Gastroesophageal sphincter (tissue), 4 donors: ENCODE results near the gene MGAT4A. TPM values are rescaled to one million over a fixed set of nuclear protein-coding genes. Genes with fewer than 3 reads are reported as not detected.

Source experiments
- ATAC-seq: fragments of 150-250 bp; one replicate; pipeline ENCODE4 v1.9.1; 2016; ENCODE audit warnings: mild to moderate bottlenecking, moderate library complexity
- H3K27ac ChIP-seq, 4 donors: fragments of 200-600 bp; sonication (generic) in 3 of 4; 1 replicate in 3 of 4; 2 replicates in 1 of 4; pipeline ENCODE4 v1.5.1; 2016 to 2019
- H3K27me3 ChIP-seq: fragments of 200-600 bp; sonication (generic); one replicate; pipeline ENCODE4 v1.5.1; 2019
- H3K36me3 ChIP-seq, 2 donors: fragments of 200-600 bp; sonication (generic); one replicate each; pipeline ENCODE4 v1.5.1; 2019; ENCODE audit warnings: control low read depth in 1 of 2
- H3K4me1 ChIP-seq, 3 donors: fragments of 200-600 bp; sonication (generic); 1 replicate in 2 of 3; 2 replicates in 1 of 3; pipeline ENCODE4 v1.5.1; 2016 to 2019; ENCODE audit warnings: control low read depth in 2 of 3
- H3K4me3 ChIP-seq, 2 donors: fragments of 200-600 bp; sonication (generic); one replicate each; pipeline ENCODE4 v1.5.1; 2019; ENCODE audit warnings: mild to moderate bottlenecking in 1 of 2, moderate library complexity in 1 of 2
- H3K9me3 ChIP-seq, 3 donors: fragments of 200-600 bp; sonication (generic); one replicate each; pipeline ENCODE4 v1.5.1; 2017 to 2019; ENCODE audit warnings: control low read depth in 2 of 3
- EP300 ChIP-seq: sonication (generic); formaldehyde crosslinking; IDR thresholded peaks from one replicate; pipeline ENCODE4 v1.6.1; 2017; ENCODE audit warnings: antibody characterized with exemption, mild to moderate bottlenecking
- POLR2A ChIP-seq, 2 donors: fragments of 450-650 bp; IDR thresholded peaks; one replicate each; pipeline ENCODE4 v1.6.1; 2017; ENCODE audit warnings: antibody characterized with exemption in 2 of 2, mild to moderate bottlenecking in 2 of 2, moderate library complexity in 1 of 2
- POLR2AphosphoS5 ChIP-seq: sonication (generic); formaldehyde crosslinking; IDR thresholded peaks from one replicate; pipeline ENCODE4 v1.6.1; 2017; ENCODE audit warnings: antibody characterized with exemption
- WGBS, 2 donors: methylation state at CpG; one replicate each; pipeline ENCODE4 v1.1.5; 2018; ENCODE audit warnings: low coverage in 1 of 2; 5-methylcytosine and 5-hydroxymethylcytosine counted together
- total RNA-seq, 4 donors: library from RNA; depleted of rRNA; stranded (reverse); fragments of >200 nt; gene quantifications; one replicate each; pipeline ENCODE4 v1.1.0, GENCODE V29; 2016
- TF ChIP-seq, protein P1 (sequence below), 4 experiments: fragments of 200-600 bp in 2 of 4; fragments of 450-650 bp in 2 of 4; sonication (generic) in 1 of 4; IDR thresholded peaks; one replicate each; pipeline ENCODE4 v1.5.1; 2017 to 2019; ENCODE audit warnings: antibody characterized with exemption in 4 of 4, mild to moderate bottlenecking in 2 of 4, moderate library complexity in 2 of 4

The MGAT4A gene
- total RNA-seq, 4 donors from 2014 or later: 12.7 to 33.0 (median 21.2) TPM

GRCh38 chr2:98585386-98585785 lies 145.5 kb downstream of the MGAT4A start:
- Histone ChIP-seq H3K36me3 (peaks cover 0 to 88% of the 10 kb centered on the region in 2 donors), H3K27ac (no peak overlapping the region), H3K9me3 (no peaks in the 10 kb centered on the region), H3K4me3 (no peak overlapping the region), H3K4me1 (peaks cover 0 to 14% (median 0%) of the 10 kb centered on the region in 3 donors), H3K27me3 (no peaks in the 10 kb centered on the region)
- TF ChIP-seq, protein P1, sequence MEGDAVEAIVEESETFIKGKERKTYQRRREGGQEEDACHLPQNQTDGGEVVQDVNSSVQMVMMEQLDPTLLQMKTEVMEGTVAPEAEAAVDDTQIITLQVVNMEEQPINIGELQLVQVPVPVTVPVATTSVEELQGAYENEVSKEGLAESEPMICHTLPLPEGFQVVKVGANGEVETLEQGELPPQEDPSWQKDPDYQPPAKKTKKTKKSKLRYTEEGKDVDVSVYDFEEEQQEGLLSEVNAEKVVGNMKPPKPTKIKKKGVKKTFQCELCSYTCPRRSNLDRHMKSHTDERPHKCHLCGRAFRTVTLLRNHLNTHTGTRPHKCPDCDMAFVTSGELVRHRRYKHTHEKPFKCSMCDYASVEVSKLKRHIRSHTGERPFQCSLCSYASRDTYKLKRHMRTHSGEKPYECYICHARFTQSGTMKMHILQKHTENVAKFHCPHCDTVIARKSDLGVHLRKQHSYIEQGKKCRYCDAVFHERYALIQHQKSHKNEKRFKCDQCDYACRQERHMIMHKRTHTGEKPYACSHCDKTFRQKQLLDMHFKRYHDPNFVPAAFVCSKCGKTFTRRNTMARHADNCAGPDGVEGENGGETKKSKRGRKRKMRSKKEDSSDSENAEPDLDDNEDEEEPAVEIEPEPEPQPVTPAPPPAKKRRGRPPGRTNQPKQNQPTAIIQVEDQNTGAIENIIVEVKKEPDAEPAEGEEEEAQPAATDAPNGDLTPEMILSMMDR (IDR thresholded peaks at IDR 0.05): no peak
- TF ChIP-seq EP300 (no peak), POLR2AphosphoS5 (no peak), POLR2A (IDR thresholded peaks at IDR 0.05) (no peak)
- ATAC-seq: no peak
- WGBS, 2 donors: 91 to 93% methylated on average over 3 to 10 of the region's 10 CpGs

GRCh38 chr2:98583816-98584618 lies 146.9 kb downstream of the MGAT4A start:
- 88% methylated on average over 4 of the region's 10 CpGs; no CpG with 5 or more reads in 1 of the 2 donors for WGBS, 2 donors
- peaks cover 0 to 14% (median 0%) of the 10 kb centered on the region in 3 donors for H3K4me1 ChIP-seq
- no peak for ATAC-seq
- peaks cover 0 to 89% of the 10 kb centered on the region in 2 donors for H3K36me3 ChIP-seq
- no peak overlapping the region for H3K27ac ChIP-seq
- no peak overlapping the region for H3K4me3 ChIP-seq
- no peaks in the 10 kb centered on the region for H3K9me3 ChIP-seq
- H3K27me3 ChIP-seq: no peaks in the 10 kb centered on the region
- no peak for TF ChIP-seq EP300
- TF ChIP-seq POLR2AphosphoS5: no peak
- TF ChIP-seq, protein P1 (IDR thresholded peaks at IDR 0.05): no peak
- no peak for TF ChIP-seq POLR2A (IDR thresholded peaks at IDR 0.05)

DNA sequence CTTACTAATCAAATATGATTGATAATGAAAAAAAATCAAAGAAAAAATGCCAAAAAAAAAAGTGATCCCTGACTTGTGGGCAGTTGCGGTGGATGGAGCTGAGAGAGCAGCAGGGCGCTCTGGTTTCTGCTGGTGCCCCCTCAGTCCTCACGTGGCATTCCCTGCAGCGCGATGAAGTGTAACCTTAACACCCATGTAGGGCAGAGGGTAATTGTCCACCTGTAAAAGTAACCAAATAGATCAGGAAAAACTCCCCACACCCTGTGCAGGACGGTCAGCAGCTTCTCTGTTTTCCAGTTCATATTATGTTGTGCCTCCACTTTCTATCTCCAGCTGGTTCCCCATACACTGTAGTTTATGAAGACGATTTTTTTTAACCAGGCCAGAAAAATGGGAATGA lies 147.7 kb downstream of the MGAT4A start:
- H3K4me1 ChIP-seq: peaks cover 0 to 14% (median 0%) of the 10 kb centered on the region in 3 donors
- H3K27me3 ChIP-seq: no peaks in the 10 kb centered on the region
- H3K36me3 ChIP-seq: peaks cover 0 to 90% of the 10 kb centered on the region in 2 donors
- H3K27ac ChIP-seq: no peak overlapping the region
- TF ChIP-seq, protein P1 (IDR thresholded peaks at IDR 0.05): no peak
- TF ChIP-seq POLR2A (IDR thresholded peaks at IDR 0.05) (no peak), EP300 (no peak), POLR2AphosphoS5 (no peak)
- WGBS, 2 donors: 93 to 94% methylated on average over 4 to 7 of the region's 7 CpGs
- no peak overlapping the region for H3K4me3 ChIP-seq
- ATAC-seq: no peak
- no peaks in the 10 kb centered on the region for H3K9me3 ChIP-seq

GRCh38 chr2:98582523-98582922 lies 148.4 kb downstream of the MGAT4A start:
- Histone ChIP-seq H3K9me3 (no peaks in the 10 kb centered on the region), H3K36me3 (peaks cover 0 to 90% of the 10 kb centered on the region in 2 donors), H3K27ac (no peak overlapping the region), H3K4me3 (no peak overlapping the region), H3K4me1 (peaks cover 0 to 14% (median 0%) of the 10 kb centered on the region in 3 donors), H3K27me3 (no peaks in the 10 kb centered on the region)
- WGBS, 2 donors: 83 to 100% methylated on average over 3 to 6 of the region's 9 CpGs
- TF ChIP-seq POLR2AphosphoS5 (no peak), POLR2A (IDR thresholded peaks at IDR 0.05) (no peak), EP300 (no peak)
- TF ChIP-seq, protein P1 (IDR thresholded peaks at IDR 0.05): no peak
- ATAC-seq: no peak
